22Rv1 (cell line): ENCODE data around the gene PDE4B.

Experiments used
- ZFX ChIP-seq: fragments of 450-650 bp; IDR thresholded peaks from 2 replicates; pipeline ENCODE4 v1.6.1; 2017; ENCODE audit warnings: antibody characterized with exemption, borderline replicate concordance
- TF ChIP-seq, protein P1 (sequence below): fragments of 450-650 bp; IDR thresholded peaks from 2 replicates; pipeline ENCODE4 v1.5.1; 2017; ENCODE audit warnings: mild to moderate bottlenecking

DNA sequence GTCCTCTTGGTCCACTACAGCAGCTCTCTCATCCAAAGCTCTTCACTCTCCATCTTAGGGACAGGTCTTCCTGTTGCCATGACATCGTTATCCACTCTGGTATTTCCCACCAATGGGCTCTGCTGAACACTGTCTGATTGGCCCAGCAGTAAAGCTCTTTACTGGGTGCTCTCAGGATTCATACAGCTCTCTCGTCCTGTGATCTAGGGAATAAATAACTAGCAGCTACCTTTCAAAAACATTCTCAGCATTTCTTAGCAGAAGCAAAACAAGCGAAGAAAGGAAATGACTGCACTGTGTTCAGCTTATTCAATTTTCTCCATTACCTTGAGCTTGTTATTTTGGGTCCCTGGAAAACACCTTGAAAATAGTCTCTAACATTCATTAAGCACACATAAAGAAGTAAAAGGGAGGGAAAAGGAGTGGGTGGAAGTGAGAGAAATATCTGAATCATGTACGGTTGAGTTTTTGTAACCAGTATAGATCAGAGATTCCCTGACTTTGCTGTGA, 577.8 kb downstream of the PDE4B start:
- TF ChIP-seq, protein P1, sequence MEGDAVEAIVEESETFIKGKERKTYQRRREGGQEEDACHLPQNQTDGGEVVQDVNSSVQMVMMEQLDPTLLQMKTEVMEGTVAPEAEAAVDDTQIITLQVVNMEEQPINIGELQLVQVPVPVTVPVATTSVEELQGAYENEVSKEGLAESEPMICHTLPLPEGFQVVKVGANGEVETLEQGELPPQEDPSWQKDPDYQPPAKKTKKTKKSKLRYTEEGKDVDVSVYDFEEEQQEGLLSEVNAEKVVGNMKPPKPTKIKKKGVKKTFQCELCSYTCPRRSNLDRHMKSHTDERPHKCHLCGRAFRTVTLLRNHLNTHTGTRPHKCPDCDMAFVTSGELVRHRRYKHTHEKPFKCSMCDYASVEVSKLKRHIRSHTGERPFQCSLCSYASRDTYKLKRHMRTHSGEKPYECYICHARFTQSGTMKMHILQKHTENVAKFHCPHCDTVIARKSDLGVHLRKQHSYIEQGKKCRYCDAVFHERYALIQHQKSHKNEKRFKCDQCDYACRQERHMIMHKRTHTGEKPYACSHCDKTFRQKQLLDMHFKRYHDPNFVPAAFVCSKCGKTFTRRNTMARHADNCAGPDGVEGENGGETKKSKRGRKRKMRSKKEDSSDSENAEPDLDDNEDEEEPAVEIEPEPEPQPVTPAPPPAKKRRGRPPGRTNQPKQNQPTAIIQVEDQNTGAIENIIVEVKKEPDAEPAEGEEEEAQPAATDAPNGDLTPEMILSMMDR, result no peak
- TF ChIP-seq ZFX, result no peak
